B cell (primary cell): ENCODE data around the gene IL1RL2. TPM values are rescaled to one million over a fixed set of nuclear protein-coding genes. Genes with fewer than 3 reads are reported as not detected.

Experiments used
- ATAC-seq: fragments of 200-7000 bp; cut with Tn5 transposase; one replicate; pipeline ENCODE4 v1.10.0; 2021; ENCODE audit warnings: low read depth, mild to moderate bottlenecking, moderate number of reproducible peaks, moderate library complexity
- CTCF ChIA-PET: fragments of 350-600 bp; sonication (Branson Sonifier 250); formaldehyde crosslinking; loops from one replicate; lab custom pipeline; 2021; ENCODE audit warnings: antibody characterized with exemption, inconsistent platforms; lab: Charles Lee
- POLR2A ChIA-PET: fragments of 350-600 bp; sonication (Branson Sonifier 250); formaldehyde crosslinking; loops from one replicate; lab custom pipeline; 2021; ENCODE audit warnings: antibody characterized with exemption; lab: Charles Lee
- DNase-seq: peaks from one replicate; pipeline ENCODE4 v3.0.0; 2013
- H2AFZ ChIP-seq: 2 replicates; pipeline ENCODE4 v1.6.1; 2012; ENCODE audit warnings: mild to moderate bottlenecking, low read depth, low read length; ENCODE audit not compliant: insufficient read depth, poor library complexity, severe bottlenecking
- H3K27ac ChIP-seq, 2 donors: 1 replicate in 1 of 2; 2 replicates in 1 of 2; pipeline ENCODE4 v1.5.1; 2012 to 2013; ENCODE audit warnings: low read length in 2 of 2, mild to moderate bottlenecking in 2 of 2, moderate library complexity in 1 of 2
- H3K27me3 ChIP-seq, 4 experiments: fragments of 200-600 bp in 1 of 4; sonication (generic) in 1 of 4; replicated peaks in 1 of 4; 1 replicate in 2 of 4; 2 replicates in 2 of 4; pipeline versions ENCODE4 v1.6.1 to v1.7.0; 2013 to 2016; ENCODE audit warnings: low read length in 3 of 4, mild to moderate bottlenecking in 2 of 4, mixed read lengths in 1 of 4, moderate library complexity in 1 of 4; ENCODE audit not compliant: insufficient read depth in 4 of 4, control insufficient read depth in 3 of 4; ENCODE audit errors: control extremely low read depth in 1 of 4
- H3K36me3 ChIP-seq, 2 experiments: replicated peaks in 1 of 2; 1 replicate in 1 of 2; 2 replicates in 1 of 2; pipeline versions ENCODE4 v1.6.1 to v1.7.1; 2013; ENCODE audit warnings: low read length in 1 of 2; ENCODE audit not compliant: insufficient read depth in 2 of 2, control insufficient read depth in 1 of 2; ENCODE audit errors: control extremely low read depth in 1 of 2, extremely low read depth in 1 of 2
- H3K4me1 ChIP-seq, 2 donors: fragments of 200-600 bp in 1 of 2; sonication (generic) in 1 of 2; 1 replicate in 1 of 2; 2 replicates in 1 of 2; pipeline versions ENCODE4 v1.5.1 to v1.6.1; 2013 to 2017; ENCODE audit warnings: low read length in 2 of 2; ENCODE audit not compliant: control insufficient read depth in 2 of 2, insufficient read depth in 2 of 2
- H3K4me2 ChIP-seq: replicated peaks from 2 replicates; pipeline ENCODE3; 2012; ENCODE audit warnings: mild to moderate bottlenecking, low read depth, low read length; ENCODE audit not compliant: poor library complexity, severe bottlenecking
- H3K4me3 ChIP-seq, 5 experiments: fragments of 200-600 bp in 1 of 5; sonication (generic) in 1 of 5; 1 replicate in 3 of 5; 2 replicates in 2 of 5; pipeline versions ENCODE4 v1.5.1 to v1.7.0; 2011 to 2016; ENCODE audit warnings: low read length in 4 of 5, mild to moderate bottlenecking in 4 of 5, low read depth in 2 of 5, control low read depth in 1 of 5, moderate library complexity in 1 of 5; ENCODE audit not compliant: insufficient read depth in 1 of 5; ENCODE audit errors: control extremely low read depth in 1 of 5, extremely low read depth in 1 of 5
- H3K79me2 ChIP-seq: fragments of 200-600 bp; sonication (generic); one replicate; pipeline ENCODE4 v1.6.0; 2016; ENCODE audit warnings: low read length; ENCODE audit not compliant: control insufficient read depth, insufficient read depth
- H3K9ac ChIP-seq: fragments of 200-600 bp; sonication (generic); 2 replicates; pipeline ENCODE4 v1.6.1; 2017; ENCODE audit warnings: mild to moderate bottlenecking, low read length, moderate library complexity
- H3K9me3 ChIP-seq, 3 donors: one replicate each; pipeline versions ENCODE4 v1.6.1 to v1.7.1; 2013; ENCODE audit warnings: low read length in 2 of 3; ENCODE audit not compliant: control insufficient read depth in 2 of 3, insufficient read depth in 1 of 3; ENCODE audit errors: control extremely low read depth in 1 of 3
- H4K20me1 ChIP-seq: 2 replicates; pipeline ENCODE4 v1.6.0; 2012; ENCODE audit warnings: mild to moderate bottlenecking, low read length; ENCODE audit not compliant: insufficient read depth, control insufficient read depth, poor library complexity, severe bottlenecking
- H3K27ac Mint-ChIP-seq: one replicate; pipeline ENCODE4 v1.8.0; 2021; ENCODE audit warnings: mixed read lengths
- H3K27me3 Mint-ChIP-seq: one replicate; pipeline ENCODE4 v1.8.0; 2021; ENCODE audit warnings: mixed read lengths
- H3K4me1 Mint-ChIP-seq: one replicate; pipeline ENCODE4 v1.8.0; 2021; ENCODE audit warnings: mixed read lengths
- H3K4me3 Mint-ChIP-seq: one replicate; pipeline ENCODE4 v1.8.0; 2021; ENCODE audit warnings: mixed read lengths
- H3K9me3 Mint-ChIP-seq: one replicate; pipeline ENCODE4 v1.8.0; 2022; ENCODE audit warnings: mixed read lengths; ENCODE audit not compliant: insufficient read depth
- CTCF ChIP-seq: fragments of 200-600 bp; IDR thresholded peaks from one replicate; pipeline ENCODE4 v1.8.0; 2022; ENCODE audit warnings: antibody characterized with exemption, mild to moderate bottlenecking
- EZH2 ChIP-seq: IDR thresholded peaks from 2 replicates; pipeline ENCODE4 v1.6.1; 2012; ENCODE audit warnings: borderline replicate concordance, low read depth, mild to moderate bottlenecking, moderate library complexity, low read length; ENCODE audit not compliant: insufficient read depth, poor library complexity, severe bottlenecking
- WGBS: methylation state at CpG from one replicate; pipeline ENCODE4 v1.1.5; 2013; ENCODE audit warnings: missing lambda C conversion rate; ENCODE audit not compliant: insufficient coverage; 5-methylcytosine and 5-hydroxymethylcytosine counted together
- intact Hi-C: fragments of 100-400 bp; cut with micrococcal nuclease; formaldehyde crosslinking; loops from one replicate; pipeline ENCODE4 v1.10.0; 2022
- polyA plus RNA-seq: library from polyadenylated mRNA; depleted of rRNA; stranded (reverse); fragments of >200 nt; gene quantifications from 2 replicates; pipeline ENCODE4 v1.2.3, GENCODE V29; 2012
- total RNA-seq, 2 donors: library from RNA; stranded (reverse); fragments of 120-200 nt in 1 of 2; gene quantifications; 1 replicate in 1 of 2; 2 replicates in 1 of 2; pipeline versions ENCODE4 v1.2.3 to v1.2.4, GENCODE V29; 2013 to 2022

The IL1RL2 gene
- total and polyA plus RNA-seq, 2 donors (not counting 1 experiment from before 2014, with no cell fraction given), result not detected

GRCh38 chr2:102262216-102263129 lies 75.7 kb downstream of the IL1RL2 start:
- WGBS, result 84% methylated on average over 5 of the region's 6 CpGs
- CTCF ChIA-PET, result interaction anchor here (1.2 kb wide), 1 partner anchor 181 kb away, joined by 3 read pairs; no protein-coding TSS in a partner anchor
- Histone ChIP-seq H3K36me3 (no peaks in the 10 kb centered on the region), H3K27me3 (no peaks in the 10 kb centered on the region), H4K20me1 (no peaks in the 10 kb centered on the region), H3K9ac (no peak overlapping the region), H3K4me3 (no peak overlapping the region), H3K4me2 (no peak overlapping the region), H3K9me3 (no peaks in the 10 kb centered on the region), H3K79me2 (no peaks in the 10 kb centered on the region), H3K4me1 (no peaks in the 10 kb centered on the region), H3K27ac (no peak overlapping the region), H2AFZ (no peak overlapping the region)
- Mint-ChIP-seq H3K27me3 (peaks cover 11% of the 10 kb centered on the region), H3K27ac (no peak overlapping the region), H3K4me3 (no peak overlapping the region), H3K4me1 (no peaks in the 10 kb centered on the region), H3K9me3 (no peaks in the 10 kb centered on the region)
- no peak for ATAC-seq
- TF ChIP-seq EZH2, result no peak
- TF ChIP-seq CTCF, result no peak
- intact Hi-C loops, result no loop called here
- DNase-seq, result no peak
- POLR2A ChIA-PET, result no interaction called here

- Histone ChIP-seq H3K79me2 (no peaks in the 10 kb centered on the region), H3K4me2 (no peak overlapping the region), H4K20me1 (no peaks in the 10 kb centered on the region), H3K4me3 (no peak overlapping the region), H3K9ac (no peak overlapping the region), H2AFZ (no peak overlapping the region), H3K4me1 (no peaks in the 10 kb centered on the region), H3K27ac (no peak overlapping the region), H3K27me3 (peaks cover 0 to 3% (median 0%) of the 10 kb centered on the region in 4 experiments), H3K9me3 (no peaks in the 10 kb centered on the region), H3K36me3 (no peaks in the 10 kb centered on the region)
- ATAC-seq, result no peak
- WGBS, result 100% methylated on average over 1 of the region's 2 CpGs
- Mint-ChIP-seq H3K27me3 (peaks cover 4% of the 10 kb centered on the region), H3K9me3 (no peaks in the 10 kb centered on the region), H3K27ac (no peak overlapping the region), H3K4me3 (no peak overlapping the region), H3K4me1 (no peaks in the 10 kb centered on the region)
- intact Hi-C loops, result no loop called here
- ChIA-PET POLR2A (no interaction called here), CTCF (no interaction called here)
- TF ChIP-seq EZH2 (no peak), CTCF (no peak)
- no peak for DNase-seq
These were observed 78.1 kb downstream of the IL1RL2 start for GRCh38 chr2:102264952-102265351.
